ENCODE measurements around the gene MANBA.

MANBA gene

GRCh38 chr4:102598762-102599374 is 161.9 kb downstream of the MANBA start:
- TF ChIP-seq FOXM1 (IDR thresholded peaks at IDR 0.05; ENCODE audit: borderline replicate concordance, low read depth) (no peak), CEBPB (IDR thresholded peaks at IDR 0.05) (no peak), TCF12 (IDR thresholded peaks at IDR 0.05; ENCODE audit: low read depth) (no peak), MAX (IDR thresholded peaks at IDR 0.05) (no peak), TAF1 (IDR thresholded peaks at IDR 0.05; ENCODE audit: low read depth) (no peak), NFIC (IDR thresholded peaks at IDR 0.05) (no peak), EGR1 (IDR thresholded peaks at IDR 0.05) (no peak)

- TF ChIP-seq EP300 (IDR thresholded peaks at IDR 0.05; ENCODE audit: borderline replicate concordance) (no peak), YY1 (IDR thresholded peaks at IDR 0.05; ENCODE audit: low read depth) (no peak), FOXM1 (IDR thresholded peaks at IDR 0.05; ENCODE audit: borderline replicate concordance, low read depth) (no peak), RAD21 (IDR thresholded peaks at IDR 0.05; ENCODE audit: low read depth) (no peak), MAX (IDR thresholded peaks at IDR 0.05) (no peak), NFIC (IDR thresholded peaks at IDR 0.05) (no peak), TAF1 (IDR thresholded peaks at IDR 0.05; ENCODE audit: low read depth) (no peak), EGR1 (IDR thresholded peaks at IDR 0.05) (no peak), REST (IDR thresholded peaks at IDR 0.05; ENCODE audit: low read depth) (no peak), CREB1 (IDR thresholded peaks at IDR 0.05; ENCODE audit: low read depth) (no peak), ZBTB7A (IDR thresholded peaks at IDR 0.05; ENCODE audit: low read depth) (no peak), TEAD4 (IDR thresholded peaks at IDR 0.05) (no peak)
Observed at GRCh38 chr4:102598086-102598761, 162.5 kb downstream of the MANBA start.

- TF ChIP-seq TAF1 (IDR thresholded peaks at IDR 0.05; ENCODE audit: low read depth) (no peak), TEAD4 (IDR thresholded peaks at IDR 0.05) (no peak), FOXM1 (IDR thresholded peaks at IDR 0.05; ENCODE audit: borderline replicate concordance, low read depth) (no peak), YY1 (IDR thresholded peaks at IDR 0.05; ENCODE audit: low read depth) (no peak), NFIC (IDR thresholded peaks at IDR 0.05) (no peak), ZBTB7A (IDR thresholded peaks at IDR 0.05; ENCODE audit: low read depth) (no peak), REST (IDR thresholded peaks at IDR 0.05; ENCODE audit: low read depth) (no peak), CEBPB (IDR thresholded peaks at IDR 0.05) (no peak), USF1 (IDR thresholded peaks at IDR 0.05) (no peak), CREB1 (IDR thresholded peaks at IDR 0.05; ENCODE audit: low read depth) (no peak), EGR1 (IDR thresholded peaks at IDR 0.05) (no peak), TCF12 (IDR thresholded peaks at IDR 0.05; ENCODE audit: low read depth) (no peak), MAX (IDR thresholded peaks at IDR 0.05) (no peak), RAD21 (IDR thresholded peaks at IDR 0.05; ENCODE audit: low read depth) (no peak), EP300 (IDR thresholded peaks at IDR 0.05; ENCODE audit: borderline replicate concordance) (no peak)
Observed at GRCh38 chr4:102596532-102596931, 164.2 kb downstream of the MANBA start.

GRCh38 chr4:102594000-102594399 is 166.8 kb downstream of the MANBA start:
- TF ChIP-seq MAX (IDR thresholded peaks at IDR 0.05) (no peak), REST (IDR thresholded peaks at IDR 0.05; ENCODE audit: low read depth) (no peak)
